SK-N-MC (cell line): ENCODE data around the gene PRKG1.

Experiments used
- DNase-seq: peaks from one replicate; pipeline ENCODE4 v3.0.0-alpha.2; 2011; ENCODE audit warnings: low read depth, low spot score
- H3K27ac ChIP-seq: fragments of 200-600 bp; sonication (generic); 2 replicates; pipeline ENCODE4 v1.5.1; 2016; ENCODE audit warnings: mixed run types
- H3K36me3 ChIP-seq: fragments of 200-600 bp; sonication (generic); 2 replicates; pipeline ENCODE4 v1.6.1; 2017; ENCODE audit warnings: antibody characterized with exemption, low read length, mixed read lengths; ENCODE audit not compliant: insufficient read depth
- H3K4me3 ChIP-seq: fragments of 200-600 bp; sonication (generic); 2 replicates; pipeline ENCODE4 v1.5.1; 2016
- H3K9ac ChIP-seq: fragments of 200-600 bp; sonication (generic); 2 replicates; pipeline ENCODE4 v1.8.0; 2017; ENCODE audit warnings: mixed run types, mixed read lengths; ENCODE audit not compliant: insufficient read length
- H3K9me3 ChIP-seq: fragments of 200-600 bp; sonication (generic); 2 replicates; pipeline ENCODE4 v1.6.1; 2017; ENCODE audit warnings: low read depth, mild to moderate bottlenecking, antibody characterized with exemption, low read length, moderate library complexity, mixed read lengths
- EZH2 ChIP-seq: fragments of 200-600 bp; sonication (generic); IDR thresholded peaks from one replicate; pipeline ENCODE4 v1.6.1; 2017; ENCODE audit warnings: antibody characterized with exemption
- FOXP2 ChIP-seq: optimal IDR thresholded peaks from 2 replicates; pipeline ENCODE3; 2011; ENCODE audit warnings: mild to moderate bottlenecking, moderate library complexity; ENCODE audit not compliant: insufficient read depth; ENCODE audit errors: extremely low read length, control extremely low read depth
- POLR2AphosphoS5 ChIP-seq: IDR thresholded peaks from 2 replicates; pipeline ENCODE4 v1.6.1; 2012; ENCODE audit warnings: mild to moderate bottlenecking, low read depth, low read length, borderline replicate concordance

PRKG1 gene

GRCh38 chr10:52071814-52072213, 997.5 kb downstream of the PRKG1 start:
- no peak overlapping the region for H3K4me3 ChIP-seq
- TF ChIP-seq FOXP2 (no peak), EZH2 (no peak), POLR2AphosphoS5 (no peak)
- no peak overlapping the region for H3K27ac ChIP-seq
- no peak overlapping the region for H3K9ac ChIP-seq
- H3K36me3 ChIP-seq: no peaks in the 10 kb centered on the region
- no peaks in the 10 kb centered on the region for H3K9me3 ChIP-seq
- DNase-seq: no peak

GRCh38 chr10:52074505-52075026, 1000.3 kb downstream of the PRKG1 start:
- DNase-seq: no peak
- Histone ChIP-seq H3K27ac (no peak overlapping the region), H3K36me3 (no peaks in the 10 kb centered on the region), H3K9ac (no peak overlapping the region), H3K4me3 (no peak overlapping the region), H3K9me3 (no peaks in the 10 kb centered on the region)
- TF ChIP-seq EZH2 (no peak), POLR2AphosphoS5 (no peak)

GRCh38 chr10:52077814-52078213, 1003.5 kb downstream of the PRKG1 start:
- no peak for DNase-seq
- H3K27ac ChIP-seq: no peak overlapping the region
- H3K9me3 ChIP-seq: no peaks in the 10 kb centered on the region
- H3K36me3 ChIP-seq: no peaks in the 10 kb centered on the region
- no peak overlapping the region for H3K9ac ChIP-seq
- no peak overlapping the region for H3K4me3 ChIP-seq
- TF ChIP-seq FOXP2 (no peak), EZH2 (no peak), POLR2AphosphoS5 (no peak)

- no peak overlapping the region for H3K9ac ChIP-seq
- TF ChIP-seq EZH2 (no peak), FOXP2 (no peak), POLR2AphosphoS5 (no peak)
- H3K27ac ChIP-seq: no peak overlapping the region
- no peak overlapping the region for H3K4me3 ChIP-seq
- H3K36me3 ChIP-seq: no peaks in the 10 kb centered on the region
- H3K9me3 ChIP-seq: no peaks in the 10 kb centered on the region
- no peak for DNase-seq
Observed at GRCh38 chr10:52078397-52078937, 1004.2 kb downstream of the PRKG1 start.

GRCh38 chr10:52082307-52082706, 1008.0 kb downstream of the PRKG1 start:
- DNase-seq: no peak
- Histone ChIP-seq H3K36me3 (no peaks in the 10 kb centered on the region), H3K9me3 (no peaks in the 10 kb centered on the region), H3K27ac (no peak overlapping the region), H3K9ac (no peak overlapping the region), H3K4me3 (no peak overlapping the region)
- TF ChIP-seq EZH2 (no peak), POLR2AphosphoS5 (no peak), FOXP2 (no peak)

- no peak overlapping the region for H3K27ac ChIP-seq
- H3K4me3 ChIP-seq: no peak overlapping the region
- H3K9ac ChIP-seq: no peak overlapping the region
- no peaks in the 10 kb centered on the region for H3K36me3 ChIP-seq
- TF ChIP-seq EZH2: no peak
- TF ChIP-seq POLR2AphosphoS5: no peak
- TF ChIP-seq FOXP2: no peak
- DNase-seq: no peak
- H3K9me3 ChIP-seq: no peaks in the 10 kb centered on the region
Observed at GRCh38 chr10:52083422-52083821, 1009.1 kb downstream of the PRKG1 start.

GRCh38 chr10:52092390-52092789, 1018.1 kb downstream of the PRKG1 start:
- H3K36me3 ChIP-seq: no peaks in the 10 kb centered on the region
- H3K4me3 ChIP-seq: no peak overlapping the region
- no peak for TF ChIP-seq EZH2
- TF ChIP-seq FOXP2: no peak
- no peak for TF ChIP-seq POLR2AphosphoS5
- DNase-seq: no peak
- H3K9me3 ChIP-seq: no peaks in the 10 kb centered on the region
- no peak overlapping the region for H3K9ac ChIP-seq
- no peak overlapping the region for H3K27ac ChIP-seq

GRCh38 chr10:52098130-52098529, 1023.8 kb downstream of the PRKG1 start:
- Histone ChIP-seq H3K4me3 (no peak overlapping the region), H3K9ac (no peak overlapping the region), H3K27ac (no peak overlapping the region), H3K36me3 (no peaks in the 10 kb centered on the region), H3K9me3 (no peaks in the 10 kb centered on the region)
- DNase-seq: no peak
- TF ChIP-seq EZH2 (no peak), FOXP2 (no peak), POLR2AphosphoS5 (no peak)

GRCh38 chr10:52099026-52099600, 1024.8 kb downstream of the PRKG1 start:
- DNase-seq: no peak
- Histone ChIP-seq H3K36me3 (no peaks in the 10 kb centered on the region), H3K27ac (no peak overlapping the region)

More at GRCh38 chr10:52099026-52099600, 1024.8 kb downstream of the PRKG1 start:
- Histone ChIP-seq H3K9ac (no peak overlapping the region), H3K4me3 (no peak overlapping the region), H3K9me3 (no peaks in the 10 kb centered on the region)
- TF ChIP-seq POLR2AphosphoS5 (no peak), FOXP2 (no peak), EZH2 (no peak)
